Suppressor macrophage treated with lipopolysaccharide for 1 hour (primary cell): ENCODE results near the gene DEFB121.

ENCODE experiments used
- DNase-seq, 3 donors: peaks; one replicate each; pipeline ENCODE4 v3.0.0-alpha.2; 2020 to 2022

DEFB121 gene

DNA sequence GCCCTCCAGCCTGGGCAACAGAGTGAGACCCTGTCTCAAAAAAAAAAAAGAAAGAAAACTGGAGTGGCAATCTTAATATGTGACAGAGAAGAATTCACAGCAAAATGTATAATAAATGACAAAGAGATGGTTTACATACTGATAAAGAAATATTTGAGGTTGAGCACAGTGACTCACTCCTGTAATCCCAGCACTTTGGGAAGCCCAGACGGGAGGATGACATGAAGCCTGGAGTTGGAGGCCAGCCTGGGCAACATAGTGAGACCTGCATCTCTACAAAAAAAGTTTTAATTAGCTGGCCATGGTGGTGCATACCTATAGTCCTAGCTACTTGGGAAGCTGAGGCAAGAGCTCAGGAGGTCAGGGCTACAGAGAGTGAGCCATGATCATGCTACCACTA lies 50.0 kb downstream of the DEFB121 start:
- no peak for DNase-seq
